GM12891 (cell line): Measurements from ENCODE around the gene PRM3.
"Not testable (repeated sequence)": the region's sequence is repeated elsewhere in the genome, so short reads cannot be mapped to it uniquely, and the experiment has no call there.

Source experiments
- DNase-seq: peaks from one replicate; pipeline ENCODE4 v3.0.0; 2011; ENCODE audit warnings: low spot score; ENCODE audit not compliant: insufficient read length
- FAIRE-seq: peaks from 2 replicates; lab custom pipeline; 2011; peaks lifted over from hg19 to GRCh38; lab: Jason Lieb, UNC
- PAX5 ChIP-seq: IDR thresholded peaks from 2 replicates; pipeline ENCODE4 v1.6.1; 2011; ENCODE audit warnings: low read length, moderate library complexity, mild to moderate bottlenecking; ENCODE audit not compliant: insufficient read depth, severe bottlenecking
- POLR2A ChIP-seq: IDR thresholded peaks from 2 replicates; pipeline ENCODE4 v1.6.1; 2011; ENCODE audit warnings: low read depth, low read length, control low read depth
- POLR2AphosphoS5 ChIP-seq: IDR thresholded peaks from 2 replicates; pipeline ENCODE4 v1.6.1; 2011; ENCODE audit warnings: low read depth, low read length, control low read depth
- POU2F2 ChIP-seq: IDR thresholded peaks from 2 replicates; pipeline ENCODE4 v1.6.1; 2011; ENCODE audit warnings: low read depth, mild to moderate bottlenecking, control low read depth, low read length, moderate library complexity
- SPI1 ChIP-seq: IDR thresholded peaks from 2 replicates; pipeline ENCODE4 v1.6.1; 2011; ENCODE audit warnings: low read depth, low read length, control low read depth
- TAF1 ChIP-seq: IDR thresholded peaks from 2 replicates; pipeline ENCODE4 v1.6.1; 2011; ENCODE audit warnings: low read depth, low read length, control low read depth

PRM3 gene

GRCh38 chr16:11296706-11297491 is 23.5 kb upstream of the PRM3 start:
- FAIRE-seq: no peak

GRCh38 chr16:11296351-11296705 is 22.9 kb upstream of the PRM3 start:
- TF ChIP-seq POLR2AphosphoS5 (no peak), SPI1 (no peak), POLR2A (no peak), PAX5 (no peak), POU2F2 (no peak)
- DNase-seq: no peak
- no peak for FAIRE-seq

More at GRCh38 chr16:11296706-11297491, 23.5 kb upstream of the PRM3 start:
- TF ChIP-seq POU2F2: no peak
- TF ChIP-seq PAX5: no peak
- TF ChIP-seq POLR2AphosphoS5: no peak
- no peak for TF ChIP-seq POLR2A
- TF ChIP-seq SPI1: no peak
- TF ChIP-seq TAF1: 0 out of 2 replicates have a peak, but pooled peaks have one; percentile 9
- DNase-seq: no peak

DNA sequence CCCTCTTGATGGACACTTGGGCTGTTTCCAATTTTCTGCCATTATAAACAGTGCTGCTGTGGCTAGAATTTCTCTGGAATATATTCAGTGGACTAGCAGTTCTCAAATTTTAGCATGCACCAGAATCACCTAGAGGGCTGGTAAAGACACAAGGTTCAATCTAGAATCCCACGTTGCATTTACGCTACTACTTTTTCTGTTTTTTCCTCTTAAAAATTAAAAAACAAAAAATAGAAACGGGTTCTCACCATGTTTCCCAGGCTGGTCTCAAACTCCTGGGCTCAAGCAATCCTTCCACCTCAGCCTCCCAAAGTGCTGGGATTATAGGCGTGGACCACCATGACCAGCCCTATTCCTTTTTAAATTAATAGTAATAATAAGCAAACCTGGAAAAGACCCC is 22.2 kb upstream of the PRM3 start:
- FAIRE-seq (no peak), DNase-seq (no peak)
- TF ChIP-seq POLR2AphosphoS5 (no peak), POU2F2 (no peak), TAF1 (no peak), POLR2A (no peak), SPI1 (no peak), PAX5 (no peak)

DNA sequence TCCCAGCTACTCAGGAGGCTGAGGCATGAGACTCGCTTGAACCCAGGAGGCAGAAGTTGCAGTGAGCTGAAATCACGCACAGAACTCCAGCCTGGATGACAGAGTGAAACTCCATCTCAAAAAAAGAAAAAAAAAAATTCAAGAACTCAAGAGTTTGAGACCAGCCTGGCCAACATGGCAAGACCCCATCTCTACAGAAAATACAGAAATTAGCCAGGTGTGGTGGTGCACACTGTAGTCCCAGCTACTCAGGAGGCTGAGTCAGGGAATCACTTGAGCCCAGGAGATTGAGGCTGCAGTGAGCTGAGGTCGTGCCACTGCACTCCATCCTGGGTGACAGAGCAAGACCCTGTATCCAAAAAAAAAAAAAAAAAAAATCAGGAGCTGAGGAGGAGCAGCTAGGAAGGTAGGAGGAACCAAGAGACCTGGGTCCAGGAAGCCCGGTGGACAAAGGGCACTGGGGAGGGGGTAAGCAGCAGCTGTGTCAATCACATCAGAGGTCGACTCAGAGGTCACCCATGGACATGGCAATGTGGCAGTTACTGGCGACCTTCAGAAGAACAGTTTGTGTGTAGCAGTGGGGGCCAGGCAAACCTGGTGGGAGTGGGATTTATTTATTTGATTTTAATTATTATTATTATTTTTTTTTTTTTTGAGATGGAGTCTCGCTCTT is 18.8 kb upstream of the PRM3 start:
- FAIRE-seq (no peak), DNase-seq (no peak)
- no peak for TF ChIP-seq POU2F2
- TF ChIP-seq TAF1: no peak
- TF ChIP-seq POLR2AphosphoS5: no peak
- TF ChIP-seq PAX5: no peak
- no peak for TF ChIP-seq SPI1
- no peak for TF ChIP-seq POLR2A

GRCh38 chr16:11291091-11291703 is 17.8 kb upstream of the PRM3 start:
- DNase-seq (no peak), FAIRE-seq (no peak)
- no peak for TF ChIP-seq POLR2AphosphoS5

DNA sequence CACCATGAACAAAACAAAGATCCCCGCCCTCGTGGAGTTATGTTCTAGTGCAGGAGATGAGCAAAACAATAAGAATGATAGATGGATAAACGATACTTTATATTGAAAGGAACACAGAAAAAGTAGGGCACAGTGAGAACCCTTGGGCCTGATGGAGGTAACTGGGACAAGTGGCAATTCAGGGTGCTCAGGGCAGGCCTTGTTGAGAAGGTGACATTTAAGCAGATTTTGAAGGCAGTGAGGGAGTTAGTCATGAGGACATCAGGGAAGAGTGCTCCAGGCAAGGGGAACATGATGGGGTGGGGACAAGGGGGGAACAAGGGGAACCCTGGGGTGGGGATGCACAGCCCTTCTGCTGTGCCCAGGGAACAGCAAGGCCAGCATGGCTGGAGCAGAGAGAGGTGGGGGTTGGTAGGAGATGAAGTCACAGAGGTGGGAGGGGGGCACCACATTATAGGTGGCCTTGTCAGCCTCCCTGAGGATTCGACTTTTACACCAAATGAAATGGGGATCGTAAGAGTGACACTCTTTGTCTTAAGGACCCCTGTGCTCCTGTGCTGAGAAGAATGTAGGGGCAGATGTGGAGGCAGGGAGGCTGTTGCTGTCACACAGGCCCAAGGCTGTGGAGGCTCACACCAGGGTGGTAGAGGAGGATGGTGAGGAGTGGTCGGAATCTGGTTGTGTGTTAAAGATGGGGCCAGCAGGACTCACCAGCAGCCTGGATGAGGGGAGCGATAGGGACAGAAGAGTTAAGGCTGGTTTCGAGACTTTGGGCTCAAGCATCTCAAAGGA is 16.9 kb upstream of the PRM3 start:
- FAIRE-seq (no peak), DNase-seq (no peak)
- TF ChIP-seq PAX5 (no peak), POU2F2 (no peak), TAF1 (no peak), POLR2AphosphoS5 (no peak), SPI1 (no peak), POLR2A (no peak)

DNA sequence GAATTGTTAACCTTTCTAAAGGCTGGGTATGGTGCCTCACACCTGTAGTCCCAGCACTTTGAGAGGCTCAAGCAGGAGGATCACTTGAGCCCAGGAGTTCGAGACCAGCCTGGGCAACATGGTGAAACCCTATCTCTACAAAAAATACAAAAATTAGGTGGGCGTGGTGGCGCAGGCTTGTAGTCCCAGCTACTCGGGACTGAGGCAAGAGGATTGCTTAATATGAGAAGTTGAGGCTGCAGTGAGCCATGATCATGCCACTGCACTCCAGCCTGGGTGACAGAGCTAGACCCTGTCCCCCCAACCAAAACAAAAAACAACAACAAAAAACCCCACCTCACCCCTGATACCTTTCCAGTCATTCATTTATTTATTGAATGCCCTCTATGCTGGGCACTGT is 16.3 kb upstream of the PRM3 start:
- FAIRE-seq, DNase-seq: not testable (repeated sequence)

GRCh38 chr16:11289202-11289601 is 15.8 kb upstream of the PRM3 start:
- no peak for TF ChIP-seq TAF1
- no peak for TF ChIP-seq POLR2AphosphoS5
- TF ChIP-seq SPI1: no peak
- TF ChIP-seq PAX5: no peak
- TF ChIP-seq POU2F2: no peak
- TF ChIP-seq POLR2A: no peak
- no peak for DNase-seq
- no peak for FAIRE-seq

DNA sequence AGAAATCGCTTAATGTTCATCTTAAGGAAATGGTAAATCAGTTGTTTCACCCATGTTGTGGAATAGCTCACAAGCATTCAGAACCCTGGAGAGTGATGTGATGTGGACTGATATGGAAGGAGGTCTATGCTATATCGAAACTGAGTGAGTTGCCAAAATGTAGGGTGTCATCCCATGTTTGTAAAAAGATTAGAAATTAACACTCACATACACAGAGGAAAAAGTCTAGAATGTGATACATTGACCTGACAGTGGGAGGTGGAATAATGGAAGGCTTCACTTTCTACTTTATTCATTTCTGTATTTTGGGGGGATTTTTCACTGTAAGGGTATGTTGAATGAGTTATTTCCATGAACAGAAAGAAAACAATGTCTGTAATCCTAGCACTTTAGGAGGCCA is 12.4 kb upstream of the PRM3 start:
- no peak for FAIRE-seq
- DNase-seq: no peak
- TF ChIP-seq POLR2A (no peak), POLR2AphosphoS5 (no peak), POU2F2 (no peak), TAF1 (no peak), SPI1 (no peak), PAX5 (no peak)
